GM18505 (cell line): ENCODE data around the gene CAV3.

Experiments used
- ATAC-seq: cut with Tn5 transposase; IDR thresholded peaks from one replicate; pipeline ENCODE4 v1.9.1; 2021; ENCODE audit not compliant: unreplicated experiment
- POLR2A ChIP-seq: IDR thresholded peaks from 4 replicates; pipeline ENCODE4 v1.6.1; 2011; ENCODE audit warnings: borderline replicate concordance; ENCODE audit not compliant: insufficient read depth, insufficient read length; ENCODE audit errors: extremely low read depth

The CAV3 gene

DNA sequence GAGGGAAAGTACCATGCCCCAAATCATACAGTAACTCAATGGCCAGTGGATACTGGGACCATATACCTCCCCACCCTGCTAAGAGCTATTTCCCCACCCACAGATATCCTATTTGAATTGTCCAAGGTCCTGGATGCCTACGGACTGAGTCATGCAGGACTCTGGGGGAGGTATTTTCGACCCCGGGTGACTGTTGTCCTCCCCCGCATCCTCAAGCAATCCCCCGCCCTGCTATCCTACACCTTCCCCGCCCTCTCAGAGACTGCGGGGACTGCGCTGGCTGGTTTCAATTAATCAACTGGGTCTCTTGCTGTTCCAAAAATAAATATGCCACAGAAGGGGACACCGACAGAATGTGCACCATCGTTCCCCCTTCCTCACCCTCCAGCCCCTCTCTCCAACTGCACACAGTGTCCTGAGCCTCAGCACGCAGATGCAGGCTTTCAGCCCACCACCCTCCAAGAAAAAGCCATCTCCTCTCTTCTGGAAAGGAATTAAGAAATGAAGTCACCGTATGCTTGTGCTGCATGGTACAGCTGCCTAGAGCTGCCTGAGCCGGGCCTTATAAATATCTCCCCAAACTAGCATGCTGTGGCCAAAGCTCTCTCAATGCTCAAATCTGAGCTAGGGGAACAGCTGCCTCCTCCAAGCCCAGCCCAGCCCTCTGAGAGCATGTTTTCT, 8.1 kb downstream of the CAV3 start:
- ATAC-seq = no peak
- TF ChIP-seq POLR2A = no peak

- TF ChIP-seq POLR2A = no peak
- no peak for ATAC-seq
Measured at GRCh38 chr3:8743021-8743601, 9.5 kb downstream of the CAV3 start.

DNA sequence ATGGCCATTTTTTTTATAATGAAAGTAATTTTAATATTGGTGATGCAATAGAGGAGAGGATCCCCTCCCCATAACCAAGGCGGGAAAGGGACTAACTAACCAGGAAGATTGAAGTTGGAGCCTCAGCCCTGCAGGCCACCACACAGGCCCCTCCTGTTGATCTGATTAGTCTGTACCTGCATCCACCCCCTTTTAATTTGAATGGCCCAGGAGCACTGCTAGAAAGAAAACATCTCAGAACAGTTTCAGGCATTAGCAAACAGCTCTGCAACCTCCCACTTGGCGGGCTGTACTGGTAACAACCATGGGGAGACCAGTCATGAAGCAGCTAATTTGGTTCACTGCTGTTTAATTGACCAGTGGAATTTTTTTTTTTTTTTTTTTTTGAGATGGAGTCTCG, 10.3 kb downstream of the CAV3 start:
- ATAC-seq = no peak
- TF ChIP-seq POLR2A = no peak

DNA sequence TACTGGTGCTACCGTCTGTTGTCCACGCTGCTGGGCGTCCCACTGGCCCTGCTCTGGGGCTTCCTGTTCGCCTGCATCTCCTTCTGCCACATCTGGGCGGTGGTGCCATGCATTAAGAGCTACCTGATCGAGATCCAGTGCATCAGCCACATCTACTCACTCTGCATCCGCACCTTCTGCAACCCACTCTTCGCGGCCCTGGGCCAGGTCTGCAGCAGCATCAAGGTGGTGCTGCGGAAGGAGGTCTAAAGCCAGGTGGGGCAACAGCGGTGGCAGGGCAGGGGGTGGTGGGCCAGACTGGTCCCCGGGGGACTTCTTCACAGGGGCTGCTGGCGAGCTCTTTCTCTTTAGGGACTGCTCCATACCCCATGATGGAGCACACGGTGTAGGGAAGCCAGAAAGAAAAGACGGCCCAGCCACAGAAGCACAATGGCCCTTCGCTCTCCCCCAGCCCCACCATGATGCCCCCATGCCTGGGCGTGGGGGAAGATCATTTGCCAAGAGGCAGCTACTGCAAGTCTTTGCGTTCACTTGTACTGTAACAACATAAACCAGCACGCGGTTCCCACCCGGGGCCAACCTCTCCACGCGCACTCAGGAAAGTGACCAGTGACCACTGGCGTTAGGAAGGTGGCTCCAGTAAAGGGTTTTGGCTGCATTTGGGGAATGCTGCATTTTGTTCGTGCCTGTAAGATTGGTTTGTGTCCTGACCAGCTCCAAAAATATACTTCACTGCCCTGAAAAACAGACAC, 12.2 kb downstream of the CAV3 start:
- TF ChIP-seq POLR2A = no peak
- no peak for ATAC-seq

- no peak for TF ChIP-seq POLR2A
Measured at GRCh38 chr3:8746780-8747345, 13.3 kb downstream of the CAV3 start.

GRCh38 chr3:8749316-8749715, 15.7 kb downstream of the CAV3 start:
- no peak for TF ChIP-seq POLR2A
- ATAC-seq = no peak

More at GRCh38 chr3:8746780-8747345, 13.3 kb downstream of the CAV3 start:
- no peak for ATAC-seq

DNA sequence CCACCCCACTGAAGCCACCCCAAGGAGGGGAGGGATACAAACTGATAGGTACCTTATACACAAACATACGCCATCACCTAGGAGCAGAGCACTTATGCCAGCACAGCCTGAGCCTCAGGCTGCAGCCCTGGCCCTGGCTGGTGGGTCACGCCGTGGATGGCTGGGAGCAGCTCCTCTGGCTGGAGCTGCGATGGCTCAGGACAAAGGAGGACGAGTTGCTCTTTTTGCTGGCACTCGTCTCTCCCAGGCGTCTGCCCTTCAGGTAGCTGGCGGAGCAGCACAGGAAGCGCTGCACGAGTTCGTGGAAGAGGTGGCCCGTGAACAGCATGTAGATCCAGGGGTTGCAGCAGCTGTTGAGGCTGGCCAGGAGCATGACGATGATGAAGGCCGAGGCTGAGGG, 19.2 kb downstream of the CAV3 start:
- TF ChIP-seq POLR2A = no peak
- no peak for ATAC-seq

DNA sequence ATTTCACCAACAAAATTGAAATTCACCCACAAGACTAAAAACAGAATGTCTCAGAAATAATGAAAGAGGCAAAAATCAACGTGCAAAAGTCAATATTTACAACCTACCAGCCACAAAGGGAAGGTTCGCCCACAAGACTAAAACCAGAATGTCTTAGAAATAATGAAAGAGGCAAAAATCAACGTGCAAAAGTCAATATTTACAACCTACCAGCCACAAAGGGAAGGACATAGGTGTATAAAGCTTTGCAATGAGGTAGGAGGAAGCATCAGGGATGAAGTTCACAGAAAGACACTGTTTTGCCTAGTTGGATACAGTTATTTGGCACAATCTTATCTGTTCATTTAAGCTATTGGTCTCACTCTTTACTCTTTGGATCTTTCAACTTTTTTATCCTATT, 21.5 kb downstream of the CAV3 start:
- no peak for TF ChIP-seq POLR2A
- no peak for ATAC-seq

GRCh38 chr3:8755564-8756237, 22.1 kb downstream of the CAV3 start:
- no peak for TF ChIP-seq POLR2A
- ATAC-seq = no peak

DNA sequence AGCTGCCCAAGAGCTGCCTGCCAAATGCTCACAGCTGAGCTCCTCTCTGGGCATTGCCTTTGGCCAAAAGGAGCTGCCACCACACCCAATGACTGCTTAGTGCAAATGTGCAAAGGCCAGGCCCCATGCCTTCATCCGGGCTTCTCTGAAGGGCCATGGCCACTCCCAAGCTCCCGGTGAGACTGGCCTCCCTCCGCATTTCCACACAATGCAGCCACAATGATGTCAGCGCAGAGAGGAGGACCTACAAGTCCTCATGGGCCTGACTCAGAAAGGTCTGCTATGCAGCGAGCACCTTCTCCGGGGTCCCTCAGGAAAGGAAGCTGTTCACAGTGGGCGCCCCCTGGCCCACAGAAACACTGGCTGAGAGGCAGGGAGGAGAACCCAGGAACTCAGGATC, 23.1 kb downstream of the CAV3 start:
- no peak for ATAC-seq
- TF ChIP-seq POLR2A = no peak

DNA sequence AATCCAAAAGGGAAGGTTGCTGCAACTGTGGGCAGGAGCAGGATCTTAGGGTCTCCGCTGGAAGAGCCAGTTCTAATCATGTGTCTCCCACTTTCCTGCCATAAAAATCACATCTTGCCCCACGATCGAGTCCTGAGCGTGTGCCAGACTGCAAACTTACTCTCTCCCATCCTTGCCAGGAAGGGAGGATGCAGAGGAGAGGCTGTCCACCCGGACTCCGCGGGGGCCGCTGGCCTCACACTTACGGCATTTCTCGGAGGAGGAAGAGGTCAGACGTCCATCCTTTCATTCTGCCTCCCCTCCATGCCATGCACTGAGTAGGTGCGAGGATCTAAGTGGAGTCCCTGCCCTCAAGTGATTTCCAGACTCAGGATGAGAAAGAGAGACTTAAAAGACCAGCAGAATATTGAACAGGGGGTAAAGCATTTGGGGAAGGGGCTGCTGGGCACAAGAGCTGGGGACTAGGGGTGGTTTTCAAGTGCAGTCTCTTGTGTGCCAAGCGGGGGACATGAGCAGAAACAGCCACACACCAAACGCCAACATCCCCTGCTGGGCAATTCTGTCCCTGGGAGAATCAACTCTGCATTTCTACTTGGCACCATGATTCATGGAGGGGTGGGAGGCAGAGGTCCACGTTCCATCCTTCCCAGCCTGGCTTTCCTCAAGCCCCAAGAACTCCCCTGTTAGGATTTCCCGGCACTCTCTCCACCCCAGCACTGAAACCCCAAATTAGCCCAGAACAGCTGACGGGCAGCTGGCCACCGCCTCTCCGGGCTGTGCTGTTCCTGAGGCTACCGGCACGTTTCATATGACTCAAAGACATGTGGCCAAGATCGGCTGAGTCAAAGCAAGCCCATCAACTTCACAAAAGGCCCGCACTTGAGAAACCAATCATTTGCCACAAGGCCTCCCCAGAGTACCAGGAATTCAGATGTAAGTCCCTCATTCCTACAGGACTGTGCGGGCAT, 24.2 kb downstream of the CAV3 start:
- no peak for TF ChIP-seq POLR2A
- no peak for ATAC-seq

DNA sequence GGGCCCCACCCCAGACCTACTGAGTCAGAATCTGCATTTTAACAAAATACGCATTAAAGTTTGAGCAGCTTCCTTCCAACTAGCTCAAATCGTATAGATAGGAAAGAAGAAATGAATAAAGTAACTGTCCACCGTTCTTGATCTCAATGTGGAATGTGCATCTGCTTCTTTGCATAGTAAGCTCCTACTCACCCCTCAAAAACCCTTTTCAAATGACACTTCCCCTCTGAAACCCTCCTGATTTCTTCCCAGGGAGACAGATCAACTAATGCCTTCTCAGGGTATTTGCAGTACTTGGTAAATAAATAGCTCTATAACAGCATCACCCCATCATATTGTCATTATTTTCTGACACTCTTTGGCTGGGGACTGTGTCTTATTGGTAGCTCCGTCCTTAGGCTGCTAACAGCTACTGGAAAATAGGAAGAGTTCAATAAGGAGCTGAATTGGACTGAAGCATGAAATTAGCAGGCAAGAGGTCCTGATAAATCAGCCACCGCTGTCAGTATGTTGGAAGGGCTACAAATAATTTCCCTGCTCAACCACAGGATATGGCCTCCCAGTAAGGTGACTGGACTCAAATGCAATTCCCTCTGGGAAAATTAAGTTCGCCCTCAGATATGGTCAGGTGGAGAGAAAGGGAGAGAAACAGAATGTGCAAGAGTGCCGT, 25.6 kb downstream of the CAV3 start:
- no peak for ATAC-seq

DNA sequence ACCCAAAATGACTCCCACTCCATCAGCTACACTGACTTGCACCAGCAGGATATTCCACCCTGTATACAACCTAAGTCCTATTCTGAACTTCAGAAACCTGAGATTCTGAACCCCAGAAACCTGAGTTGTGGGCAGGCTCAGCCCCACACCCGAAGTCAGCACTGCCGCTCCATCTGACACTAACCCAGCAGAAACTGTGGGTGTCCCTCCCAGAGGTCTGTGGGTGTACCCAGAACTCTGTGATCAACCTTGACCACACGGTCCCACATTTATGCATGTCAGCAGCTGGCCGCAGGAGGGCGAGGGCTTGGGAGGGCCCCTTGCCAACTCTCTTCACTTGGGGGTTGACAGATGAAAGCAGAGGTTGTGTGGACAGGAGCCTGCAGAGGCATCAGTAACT, 26.5 kb downstream of the CAV3 start:
- no peak for ATAC-seq
- TF ChIP-seq POLR2A = no peak

More for the DNA sequence above, 25.6 kb downstream of the CAV3 start:
- TF ChIP-seq POLR2A = no peak
